Measurements from ENCODE around the gene ATP8A1.

ATP8A1 gene

GRCh38 chr4:42497142-42497910, 159.6 kb downstream of the ATP8A1 start:
- no peak overlapping the region for H3K27ac ChIP-seq (ENCODE audit: poor library complexity, severe bottlenecking)
- ATAC-seq (ENCODE audit: low read depth) (no peak), DNase-seq (ENCODE audit: low spot score) (no peak)
- H3K36me3 ChIP-seq (ENCODE audit: low read depth): no peaks in the 10 kb centered on the region
- H3K4me1 ChIP-seq (ENCODE audit: insufficient read depth, poor library complexity, severe bottlenecking): no peaks in the 10 kb centered on the region
- no peak overlapping the region for H3K4me3 ChIP-seq (ENCODE audit: severe bottlenecking)
- no peak for TF ChIP-seq CTCF (IDR thresholded peaks at IDR 0.05; ENCODE audit: poor library complexity, severe bottlenecking)
- no peaks in the 10 kb centered on the region for H3K27me3 ChIP-seq (ENCODE audit: insufficient read depth, poor library complexity, severe bottlenecking)
- H3K9me3 ChIP-seq (ENCODE audit: severe bottlenecking): no peaks in the 10 kb centered on the region

DNA sequence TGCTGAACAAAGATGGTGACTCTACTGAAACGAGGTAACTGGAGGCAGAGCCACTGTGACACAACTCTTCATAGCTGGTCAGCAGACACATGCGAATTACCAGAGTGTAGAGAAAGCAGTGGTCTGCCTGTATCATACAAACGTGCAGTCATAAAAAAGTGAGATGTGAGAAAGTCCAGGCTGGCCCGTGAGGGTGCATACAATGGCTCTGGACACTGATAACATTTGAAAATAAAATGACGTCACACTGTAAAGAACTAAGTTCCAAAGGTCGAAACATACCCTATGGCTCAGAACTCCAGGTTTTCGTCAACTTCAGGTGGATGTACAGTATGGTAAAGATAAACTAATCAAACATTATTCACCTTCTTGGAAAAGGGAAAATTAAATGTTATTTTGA, 163.9 kb downstream of the ATP8A1 start:
- TF ChIP-seq CTCF (IDR thresholded peaks at IDR 0.05; ENCODE audit: poor library complexity, severe bottlenecking): no peak
- DNase-seq (ENCODE audit: low spot score): no peak
- H3K36me3 ChIP-seq (ENCODE audit: low read depth): no peaks in the 10 kb centered on the region
- no peak overlapping the region for H3K27ac ChIP-seq (ENCODE audit: poor library complexity, severe bottlenecking)
- H3K4me3 ChIP-seq (ENCODE audit: severe bottlenecking): no peak overlapping the region
- no peaks in the 10 kb centered on the region for H3K9me3 ChIP-seq (ENCODE audit: severe bottlenecking)
- no peak for ATAC-seq (ENCODE audit: low read depth)
- no peaks in the 10 kb centered on the region for H3K27me3 ChIP-seq (ENCODE audit: insufficient read depth, poor library complexity, severe bottlenecking)
- no peaks in the 10 kb centered on the region for H3K4me1 ChIP-seq (ENCODE audit: insufficient read depth, poor library complexity, severe bottlenecking)

DNA sequence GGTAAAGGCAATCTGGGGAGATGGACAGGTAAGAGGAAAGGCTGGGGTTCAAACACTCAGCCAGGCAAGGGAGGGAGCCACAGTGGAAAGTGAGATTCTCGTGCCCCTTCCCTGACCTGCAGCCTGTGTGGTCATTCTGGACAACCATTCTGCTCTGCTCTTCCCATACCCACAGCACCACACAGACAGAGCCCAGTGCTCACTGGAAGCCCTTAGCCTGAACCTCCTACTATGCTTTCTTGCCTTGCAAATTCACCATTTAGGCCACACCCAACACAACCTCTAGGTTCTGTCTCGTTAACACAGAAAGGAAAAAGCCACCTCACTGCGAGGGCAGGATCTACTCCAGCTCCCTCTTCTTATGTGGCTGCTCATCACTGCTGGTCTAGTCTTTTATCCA, 166.9 kb downstream of the ATP8A1 start:
- no peaks in the 10 kb centered on the region for H3K36me3 ChIP-seq (ENCODE audit: low read depth)
- DNase-seq (ENCODE audit: low spot score): no peak
- TF ChIP-seq CTCF (IDR thresholded peaks at IDR 0.05; ENCODE audit: poor library complexity, severe bottlenecking): no peak
- H3K27ac ChIP-seq (ENCODE audit: poor library complexity, severe bottlenecking): no peak overlapping the region
- no peaks in the 10 kb centered on the region for H3K9me3 ChIP-seq (ENCODE audit: severe bottlenecking)
- ATAC-seq (ENCODE audit: low read depth): no peak
- peaks cover 12% of the 10 kb centered on the region for H3K4me1 ChIP-seq (ENCODE audit: insufficient read depth, poor library complexity, severe bottlenecking)
- H3K4me3 ChIP-seq (ENCODE audit: severe bottlenecking): no peak overlapping the region
- no peaks in the 10 kb centered on the region for H3K27me3 ChIP-seq (ENCODE audit: insufficient read depth, poor library complexity, severe bottlenecking)

DNA sequence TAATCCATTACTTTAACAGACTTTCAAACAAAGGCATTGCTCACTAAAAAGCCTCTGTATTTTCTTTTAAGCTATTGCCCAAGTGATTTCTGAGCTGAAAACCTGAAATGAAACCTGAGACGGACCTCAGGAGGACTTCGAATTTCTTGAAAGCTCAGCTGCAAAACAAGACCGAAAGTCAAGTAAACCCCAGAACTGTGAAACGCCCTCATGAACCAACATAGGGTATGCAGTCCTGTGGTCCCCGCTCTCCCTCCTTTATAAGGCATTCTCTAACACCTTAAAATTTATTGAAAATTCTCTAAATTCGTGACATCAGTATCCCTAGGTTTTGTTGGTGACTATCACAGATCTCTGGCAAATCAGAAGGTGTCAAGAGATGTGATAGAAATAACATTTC, 167.8 kb downstream of the ATP8A1 start:
- Histone ChIP-seq H3K27ac (ENCODE audit: poor library complexity, severe bottlenecking) (no peak overlapping the region), H3K4me1 (ENCODE audit: insufficient read depth, poor library complexity, severe bottlenecking) (peaks cover 13% of the 10 kb centered on the region), H3K27me3 (ENCODE audit: insufficient read depth, poor library complexity, severe bottlenecking) (no peaks in the 10 kb centered on the region), H3K4me3 (ENCODE audit: severe bottlenecking) (no peak overlapping the region), H3K36me3 (ENCODE audit: low read depth) (no peaks in the 10 kb centered on the region), H3K9me3 (ENCODE audit: severe bottlenecking) (no peaks in the 10 kb centered on the region)
- TF ChIP-seq CTCF (IDR thresholded peaks at IDR 0.05; ENCODE audit: poor library complexity, severe bottlenecking): no peak
- ATAC-seq (ENCODE audit: low read depth) (no peak), DNase-seq (ENCODE audit: low spot score) (no peak)

- Histone ChIP-seq H3K27me3 (ENCODE audit: insufficient read depth, poor library complexity, severe bottlenecking) (no peaks in the 10 kb centered on the region), H3K27ac (ENCODE audit: poor library complexity, severe bottlenecking) (no peak overlapping the region), H3K9me3 (ENCODE audit: severe bottlenecking) (no peaks in the 10 kb centered on the region), H3K4me1 (ENCODE audit: insufficient read depth, poor library complexity, severe bottlenecking) (peaks cover 18% of the 10 kb centered on the region), H3K4me3 (ENCODE audit: severe bottlenecking) (no peak overlapping the region), H3K36me3 (ENCODE audit: low read depth) (no peaks in the 10 kb centered on the region)
- ATAC-seq (ENCODE audit: low read depth): no peak
- no peak for DNase-seq (ENCODE audit: low spot score)
- no peak for TF ChIP-seq CTCF (IDR thresholded peaks at IDR 0.05; ENCODE audit: poor library complexity, severe bottlenecking)
Measured at GRCh38 chr4:42488554-42488953, 168.4 kb downstream of the ATP8A1 start.
